B cell (primary cell): ENCODE data around the gene LRRC10B.

Source experiments
- CTCF ChIP-seq: fragments of 200-600 bp; IDR thresholded peaks from one replicate; pipeline ENCODE4 v1.8.0; 2022; ENCODE audit warnings: antibody characterized with exemption, mild to moderate bottlenecking
- EZH2 ChIP-seq: IDR thresholded peaks from 2 replicates; pipeline ENCODE4 v1.6.1; 2012; ENCODE audit warnings: borderline replicate concordance, low read depth, mild to moderate bottlenecking, moderate library complexity, low read length; ENCODE audit not compliant: insufficient read depth, poor library complexity, severe bottlenecking

DNA sequence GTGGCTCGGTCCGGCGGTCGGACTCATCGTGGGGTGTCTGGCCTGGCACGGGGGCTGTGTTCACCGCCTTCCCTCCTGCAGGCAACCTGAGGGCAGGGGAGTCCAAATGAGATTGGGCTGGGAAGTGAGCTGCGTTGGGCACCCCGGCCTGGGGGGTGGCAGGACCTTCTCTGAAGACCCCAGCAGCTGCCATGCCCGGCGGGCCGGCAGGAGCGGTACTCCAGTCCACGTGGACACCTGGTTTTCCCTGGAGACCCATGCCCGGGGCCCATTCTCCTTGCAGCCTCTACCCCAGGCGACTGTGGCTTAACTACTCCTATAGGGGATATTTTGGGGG is 24.5 kb downstream of the LRRC10B start:
- TF ChIP-seq CTCF = no peak
- TF ChIP-seq EZH2 = no peak
